Motor neuron (in vitro differentiated cells): Measurements from ENCODE around the gene VILL. TPM values are rescaled to one million over a fixed set of nuclear protein-coding genes. Genes with fewer than 3 reads are reported as not detected.
A peak's percentile ranks its signal among the peaks of the same experiment; 100 is the strongest.

Experiments used
- ATAC-seq, 8 experiments: fragments of 200-7000 bp; cut with Tn5 transposase; replicated peaks in 6 of 8; 2 replicates each; pipeline ENCODE4 v1.8.0; 2021; ENCODE audit warnings: mild to moderate bottlenecking in 8 of 8, moderate library complexity in 8 of 8
- H3K27ac ChIP-seq, 2 donors: fragments of 250-450 bp; sonication (Bioruptor Pico); 2 replicates each; pipeline ENCODE4 v1.9.0; 2021; ENCODE audit warnings: antibody characterized with exemption in 2 of 2, mild to moderate bottlenecking in 2 of 2, moderate library complexity in 1 of 2
- H3K4me1 ChIP-seq, 2 donors: fragments of 250-450 bp; sonication (Bioruptor Pico); replicated peaks in 1 of 2; 2 replicates each; pipeline ENCODE4 v1.6.1; 2021; ENCODE audit warnings: antibody characterized with exemption in 2 of 2, mild to moderate bottlenecking in 2 of 2, moderate library complexity in 1 of 2
- H3K4me3 ChIP-seq, 5 donors: fragments of 250-450 bp; sonication (Bioruptor Pico); 2 replicates each; pipeline ENCODE4 v1.9.0; 2021; ENCODE audit warnings: antibody characterized with exemption in 5 of 5, mild to moderate bottlenecking in 5 of 5, moderate library complexity in 4 of 5
- WGBS, 10 experiments: fragments of 450-650 bp; shearing (Covaris generic); methylation state at CpG; one replicate each; pipeline ENCODE4 v1.0.0; 2022; 5-methylcytosine and 5-hydroxymethylcytosine counted together
- in situ Hi-C, 9 experiments: fragments of 400-800 bp; cut with MboI; loops; one replicate each; pipeline ENCODE4 v1.15.0; 2021; ENCODE audit warnings: low sequenced_read_pairs in 9 of 9, low pct_unique_long_range_greater_than_20kb in 2 of 9; ENCODE audit not compliant: unreplicated experiment in 9 of 9
- total RNA-seq, 8 experiments: library from RNA; unstranded; fragments of 300-600 nt; gene quantifications; 2 replicates each; pipeline versions ENCODE4 v1.2.3 to v1.2.4, GENCODE V29; 2022

VILL gene
- total RNA-seq, 8 experiments from 2014 or later = 0.38 to 10.8 (median 1.6) TPM

DNA sequence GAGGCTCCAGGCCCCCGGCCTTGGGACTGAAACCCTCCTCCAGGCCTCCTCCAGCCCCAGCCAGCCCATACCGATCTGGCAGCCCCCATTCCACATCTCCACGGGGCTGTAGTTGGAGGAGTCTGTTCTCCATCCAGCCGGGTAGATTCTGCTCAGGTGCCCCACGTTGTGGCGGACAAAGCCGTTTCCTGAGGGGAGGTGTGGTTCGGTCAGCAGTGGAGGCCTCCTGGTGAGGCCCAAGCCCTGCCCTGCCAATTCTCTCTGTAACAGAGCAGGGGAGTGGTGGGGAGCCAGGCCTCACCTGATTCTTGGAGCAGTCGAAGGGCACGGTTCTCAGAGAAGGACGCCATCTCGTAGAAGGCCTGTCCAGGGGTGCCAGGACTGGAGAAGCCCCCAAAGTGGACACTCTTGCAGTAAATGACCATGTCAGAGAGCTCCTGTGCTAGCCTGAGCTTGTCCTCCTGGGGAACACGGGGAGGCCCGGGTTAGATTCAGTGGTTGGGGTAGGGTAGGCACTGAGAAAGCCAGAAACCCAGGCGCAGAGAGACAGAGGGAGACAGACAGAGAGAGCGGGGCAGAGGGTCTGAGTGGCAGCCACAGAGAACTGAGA lies 18.5 kb downstream of the VILL start:
- WGBS, 10 experiments = 75 to 100% (median 88%) methylated on average over 2 to 10 of the region's 16 CpGs; no CpG with 5 or more reads in 5 of the 10 experiments
- no peak for ATAC-seq
- peaks cover 10 to 12% of the 10 kb centered on the region in 2 donors for H3K4me1 ChIP-seq

DNA sequence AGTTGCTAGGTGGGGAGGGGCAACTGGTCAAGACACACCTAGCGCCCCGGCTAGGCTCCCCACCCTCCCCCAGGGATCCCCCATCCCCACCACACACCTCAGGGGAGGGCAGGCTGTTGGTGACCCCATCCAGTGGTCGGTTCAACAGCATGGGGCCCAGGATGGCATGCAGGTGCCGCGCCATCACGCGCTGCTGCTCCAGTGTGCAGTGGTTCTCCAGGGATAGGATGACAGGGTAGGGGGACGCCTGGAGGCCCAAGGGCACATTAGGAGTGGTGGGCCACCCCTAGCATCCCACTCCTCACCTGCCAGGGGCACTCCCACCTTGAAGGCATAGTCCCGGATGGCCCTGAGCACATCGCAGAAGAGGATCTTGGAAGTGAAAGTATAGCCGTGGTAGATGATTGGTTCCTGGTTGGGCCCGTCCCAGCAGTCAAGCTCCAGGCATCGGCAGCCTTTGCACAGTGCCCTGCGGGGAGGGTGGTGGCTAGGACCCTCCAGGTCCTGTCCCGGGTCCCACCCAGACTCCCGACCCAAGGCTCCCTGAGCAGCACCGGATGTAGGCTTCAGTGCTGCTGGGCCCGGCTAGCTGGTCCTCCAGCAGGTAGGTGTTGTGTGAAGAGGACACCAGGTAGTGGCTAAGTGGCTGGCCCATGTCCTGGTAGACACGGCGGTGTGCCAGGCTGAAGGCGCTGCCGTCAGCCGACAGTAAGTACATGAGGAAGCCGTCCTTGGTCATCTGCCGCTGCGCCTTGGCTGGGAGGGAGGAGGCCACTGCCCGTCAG lies 19.4 kb downstream of the VILL start:
- ATAC-seq = peak in 1 of 8 experiments; percentile 9
- Histone ChIP-seq H3K4me3 (no peak overlapping the region), H3K27ac (no peak overlapping the region), H3K4me1 (peaks cover 4 to 6% of the 10 kb centered on the region in 2 donors)
- in situ Hi-C loops = no loop called here
- 100% methylated on average over 1 of the region's 27 CpGs; no CpG with 5 or more reads in 7 of the 10 experiments for WGBS, 10 experiments

More for the DNA sequence above, 18.5 kb downstream of the VILL start:
- in situ Hi-C loops = no loop called here
- H3K4me3 ChIP-seq = no peak overlapping the region
- H3K27ac ChIP-seq = no peak overlapping the region

DNA sequence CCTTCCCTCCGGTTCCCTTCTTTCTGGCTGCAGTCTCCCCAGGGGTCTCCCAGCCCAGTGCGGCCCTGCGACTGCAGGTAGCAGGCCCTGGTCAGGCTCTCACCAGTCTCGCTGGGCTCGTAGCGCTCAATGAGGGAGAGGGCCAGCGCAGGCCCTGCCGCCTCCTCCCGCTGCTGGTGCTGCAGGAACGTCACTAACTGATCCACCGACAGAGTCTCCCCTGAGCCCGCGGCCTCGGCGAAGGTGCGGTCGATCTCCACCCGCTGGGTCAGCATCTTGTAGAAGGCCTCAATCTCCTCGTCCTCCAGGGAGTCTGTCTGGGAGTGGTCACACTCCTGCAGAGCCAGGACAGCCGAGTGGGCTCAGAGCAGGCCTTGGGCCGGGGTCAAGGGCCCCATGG lies 20.5 kb downstream of the VILL start:
- Histone ChIP-seq H3K27ac (no peak overlapping the region), H3K4me1 (no peaks in the 10 kb centered on the region), H3K4me3 (no peak overlapping the region)
- in situ Hi-C loops = no loop called here
- ATAC-seq = no peak
- 97 to 100% (median 99%) methylated on average over 1 to 13 of the region's 21 CpGs; no CpG with 5 or more reads in 6 of the 10 experiments for WGBS, 10 experiments

DNA sequence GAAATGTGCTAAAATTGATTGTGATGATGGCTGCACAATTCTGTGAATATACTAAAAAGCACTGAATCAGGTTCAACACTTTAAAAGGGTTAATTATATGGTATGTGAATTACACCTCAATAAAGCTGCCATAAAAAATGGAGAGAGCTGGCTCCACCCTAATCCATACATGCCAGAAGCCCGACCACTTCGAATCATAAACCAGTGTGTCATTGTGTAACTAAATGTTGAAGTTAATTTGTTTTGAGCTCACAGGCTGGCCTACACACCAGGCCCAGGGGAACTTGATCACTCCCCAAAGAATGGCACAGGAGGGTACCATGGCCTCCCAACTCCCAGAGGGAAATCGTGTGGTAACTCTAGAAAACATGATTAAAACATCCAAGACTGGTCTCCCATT lies 24.9 kb downstream of the VILL start:
- in situ Hi-C loops = no loop called here
- Histone ChIP-seq H3K27ac (no peak overlapping the region), H3K4me1 (no peaks in the 10 kb centered on the region), H3K4me3 (no peak overlapping the region)
- WGBS, 10 experiments = 80 to 100% (median 90%) methylated on average over 2 of the region's 3 CpGs; no CpG with 5 or more reads in 7 of the 10 experiments
- no peak for ATAC-seq

DNA sequence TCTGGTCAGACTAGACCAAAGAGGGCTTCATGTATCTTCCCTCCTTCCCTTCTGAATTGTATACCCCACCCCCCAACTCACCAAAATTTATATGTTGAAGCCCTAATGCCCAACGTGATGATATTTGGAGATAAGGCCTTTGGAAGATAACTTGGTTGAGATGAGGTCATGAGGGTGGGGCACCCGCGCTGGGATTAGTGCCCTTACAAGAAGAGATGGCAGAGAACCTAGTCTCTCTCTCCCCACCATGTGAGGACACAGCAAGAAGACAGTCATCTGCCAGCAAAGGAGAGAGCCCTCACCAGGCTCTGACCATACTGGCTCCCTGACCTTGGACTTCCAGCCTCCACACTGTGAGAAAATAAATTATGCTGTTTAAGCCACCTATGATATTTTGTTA lies 25.4 kb downstream of the VILL start:
- ATAC-seq = no peak
- 90 to 100% (median 94%) methylated on average over 2 to 3 of the region's 3 CpGs; no CpG with 5 or more reads in 7 of the 10 experiments for WGBS, 10 experiments
- no peaks in the 10 kb centered on the region for H3K4me1 ChIP-seq
- no peak overlapping the region for H3K27ac ChIP-seq
- in situ Hi-C loops = no loop called here
- no peak overlapping the region for H3K4me3 ChIP-seq

DNA sequence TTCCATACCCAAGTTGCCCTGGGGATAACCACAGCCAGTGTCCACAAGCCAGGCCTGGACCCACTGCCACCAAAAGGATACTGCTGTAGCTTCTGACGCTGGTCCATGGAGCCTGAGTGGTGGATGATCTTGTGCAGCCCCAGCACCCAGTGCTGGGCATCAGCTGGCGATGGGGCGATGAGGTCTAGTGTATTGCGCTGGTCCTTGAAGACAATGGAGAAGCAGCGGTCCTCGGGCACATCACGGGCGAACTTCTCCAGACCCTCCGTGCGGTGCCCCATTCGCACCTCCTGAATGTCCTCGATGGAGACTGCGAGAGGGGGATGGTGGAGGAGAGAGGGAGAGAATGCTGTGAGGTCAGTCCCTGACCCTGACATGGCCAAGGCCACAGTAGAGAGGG lies 25.8 kb downstream of the VILL start:
- Histone ChIP-seq H3K27ac (no peak overlapping the region), H3K4me3 (no peak overlapping the region), H3K4me1 (no peaks in the 10 kb centered on the region)
- no peak for ATAC-seq
- in situ Hi-C loops = no loop called here
- 94 to 98% (median 96%) methylated on average over 3 to 8 of the region's 13 CpGs; no CpG with 5 or more reads in 7 of the 10 experiments for WGBS, 10 experiments

DNA sequence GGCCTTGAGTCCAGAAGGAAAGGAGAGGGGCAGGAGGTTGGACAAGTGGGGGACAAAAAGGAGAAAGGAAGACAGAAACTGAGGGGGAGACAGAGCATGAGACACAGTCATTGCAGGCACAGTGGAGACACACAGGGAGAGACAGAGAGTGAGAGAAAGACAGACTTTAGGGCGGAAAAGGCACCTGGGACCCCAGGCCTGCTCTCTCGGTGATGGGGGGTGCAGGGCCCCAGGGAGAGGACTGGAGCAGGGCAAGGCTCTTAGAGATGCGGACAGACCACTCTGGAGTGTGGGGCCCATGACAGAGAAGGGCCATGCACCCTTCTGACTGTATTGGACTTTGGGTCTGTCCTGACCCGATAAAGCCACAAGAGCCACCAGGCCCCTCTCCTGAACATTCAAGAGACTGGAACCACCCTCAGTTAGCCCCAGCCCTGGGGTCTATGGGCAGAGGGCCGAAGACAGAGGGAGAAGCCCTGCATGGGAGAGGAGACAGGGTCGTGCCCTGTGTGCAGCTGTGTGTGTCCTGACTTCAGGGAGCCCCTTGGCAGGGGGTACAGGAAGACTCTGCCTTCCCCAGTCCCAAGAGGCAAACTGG lies 26.4 kb downstream of the VILL start:
- in situ Hi-C loops = no loop called here
- peak in 1 of 8 experiments; percentile 15 for ATAC-seq
- no peak overlapping the region for H3K4me3 ChIP-seq
- WGBS, 10 experiments = 60 to 100% (median 100%) methylated on average over 1 to 4 of the region's 6 CpGs; no CpG with 5 or more reads in 3 of the 10 experiments
- H3K27ac ChIP-seq = no peak overlapping the region
- no peaks in the 10 kb centered on the region for H3K4me1 ChIP-seq

DNA sequence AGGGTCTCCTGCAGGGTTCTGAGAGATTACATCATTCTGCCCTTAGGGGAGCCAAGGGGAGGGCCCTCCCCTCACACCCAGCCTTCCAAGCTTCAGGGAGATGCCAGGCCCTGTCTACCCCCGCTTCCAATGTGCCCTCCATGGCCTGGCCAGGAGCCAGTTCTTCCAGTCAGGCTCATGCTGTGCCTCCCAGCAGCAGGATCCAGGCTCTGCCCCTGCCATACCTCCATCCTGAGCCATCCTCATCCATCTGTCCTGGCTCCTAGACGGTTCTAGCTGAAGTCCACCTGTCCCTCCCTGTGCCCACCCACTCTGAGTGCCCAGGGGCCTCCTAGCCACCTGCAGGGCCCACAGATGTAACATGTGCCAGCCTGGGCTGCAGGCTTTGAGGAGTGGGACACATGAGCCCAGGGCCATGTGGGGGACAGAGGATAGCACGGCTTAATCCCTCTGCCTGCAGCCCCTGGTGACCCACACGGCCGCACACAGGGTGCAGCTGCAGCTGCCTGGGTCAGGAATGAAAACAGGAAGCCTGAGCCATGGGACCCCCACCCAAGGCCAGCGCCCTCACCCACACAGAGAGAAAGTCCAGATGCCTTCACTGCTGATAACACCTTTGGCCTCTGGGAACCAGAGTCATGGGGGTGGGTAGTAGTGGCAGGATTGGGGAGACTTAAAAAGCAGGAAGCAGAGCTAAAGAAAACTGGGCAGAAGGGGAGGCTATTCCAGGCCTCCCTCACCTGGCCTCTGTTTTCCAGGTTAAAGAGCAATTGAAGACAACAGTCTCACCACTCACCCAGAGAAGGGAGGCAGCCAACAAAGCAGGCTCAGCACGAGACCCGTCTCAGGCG lies 27.1 kb downstream of the VILL start:
- ATAC-seq = peak in 2 of 8 experiments; percentile 11 to 20
- Histone ChIP-seq H3K27ac (no peak overlapping the region), H3K4me1 (no peaks in the 10 kb centered on the region), H3K4me3 (no peak overlapping the region)
- 60 to 100% (median 92%) methylated on average over 1 to 4 of the region's 9 CpGs; no CpG with 5 or more reads in 6 of the 10 experiments for WGBS, 10 experiments
- in situ Hi-C loops = no loop called here

DNA sequence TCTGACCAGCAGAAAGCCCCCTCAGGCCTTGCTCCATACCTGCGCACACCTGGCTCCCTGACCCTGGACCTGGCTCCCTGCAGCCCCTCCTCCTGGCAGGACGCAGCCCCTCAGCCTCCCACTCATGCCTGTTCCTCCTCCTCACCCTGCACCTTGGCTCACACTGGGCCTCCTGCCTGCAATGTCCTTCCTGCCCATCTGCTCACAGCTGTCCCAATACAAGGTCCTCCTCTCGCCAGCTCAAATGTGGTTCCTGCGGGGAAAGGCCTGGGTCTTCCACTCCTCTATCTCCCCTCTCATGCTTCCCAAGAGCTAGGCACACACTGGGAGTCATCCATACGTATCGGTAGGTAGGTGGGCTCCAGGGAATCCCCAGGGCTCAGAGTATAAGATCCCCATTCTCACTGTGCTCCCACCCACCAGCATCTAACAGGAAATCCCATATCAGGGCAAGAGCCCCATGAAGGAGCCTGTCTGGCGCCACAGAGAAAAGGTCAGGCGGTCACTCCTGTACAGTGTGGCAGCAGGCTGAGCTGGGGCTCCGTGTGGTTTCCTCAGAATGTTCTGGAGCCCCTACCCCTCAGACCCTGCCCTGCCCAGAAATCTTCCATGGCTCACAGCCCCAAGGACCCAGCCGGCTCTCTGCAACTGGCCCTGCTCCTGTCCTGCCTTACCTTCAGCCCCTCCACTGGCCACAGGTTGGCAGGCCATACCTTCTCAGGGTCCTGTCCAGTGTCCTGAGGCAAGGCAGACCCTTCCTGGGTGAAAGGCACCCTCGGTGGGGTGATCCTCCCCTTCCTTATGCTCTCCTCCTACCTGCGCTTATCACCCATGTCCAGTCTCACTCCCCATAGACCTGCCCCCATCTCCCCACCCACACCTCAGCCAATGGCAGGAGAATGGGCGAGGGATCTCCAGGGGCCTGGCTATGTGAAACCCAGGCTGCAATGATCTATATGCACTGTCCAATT lies 28.0 kb downstream of the VILL start:
- Histone ChIP-seq H3K27ac (no peak overlapping the region), H3K4me1 (peaks cover 1 to 4% of the 10 kb centered on the region in 2 donors), H3K4me3 (no peak overlapping the region)
- 80 to 100% (median 90%) methylated on average over 1 to 4 of the region's 13 CpGs; no CpG with 5 or more reads in 4 of the 10 experiments for WGBS, 10 experiments
- in situ Hi-C loops = no loop called here
- no peak for ATAC-seq

DNA sequence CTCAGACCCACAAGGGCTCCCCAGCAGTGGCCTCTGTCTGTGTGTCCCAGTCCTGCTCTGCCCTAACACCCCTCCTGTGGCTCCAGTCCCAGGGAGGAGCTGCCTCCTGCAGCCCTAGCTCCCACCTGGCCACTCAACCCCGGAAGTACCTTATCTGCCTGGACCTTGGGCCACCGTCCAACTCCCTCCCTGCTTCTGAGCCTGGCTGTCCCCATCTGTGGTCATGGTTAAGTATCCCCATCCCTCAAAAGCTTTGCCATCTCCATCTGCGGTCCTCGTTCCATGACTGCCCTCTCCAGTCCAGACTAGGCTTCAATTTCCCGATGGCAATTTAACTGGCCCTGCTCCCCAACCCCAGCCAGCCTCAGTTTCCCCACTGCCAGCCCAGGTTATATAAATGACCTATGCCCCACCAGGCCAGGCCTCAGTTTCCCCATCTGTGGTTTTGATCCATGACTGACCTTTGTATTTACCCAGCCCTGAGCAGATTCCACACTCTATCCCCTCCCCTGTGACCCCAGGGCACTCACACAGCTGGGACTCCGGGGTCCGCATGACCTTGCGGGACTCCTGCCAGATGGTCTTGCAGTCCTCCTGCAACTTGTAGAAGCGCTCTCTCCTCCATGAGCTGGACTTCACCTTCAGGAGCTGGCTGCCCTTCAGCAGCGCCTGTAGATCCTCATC lies 29.2 kb downstream of the VILL start:
- Histone ChIP-seq H3K4me1 (peaks cover 3 to 8% of the 10 kb centered on the region in 2 donors), H3K27ac (no peak overlapping the region), H3K4me3 (no peak overlapping the region)
- ATAC-seq = no peak
- in situ Hi-C loops = no loop called here
- 90 to 100% (median 100%) methylated on average over 1 to 3 of the region's 10 CpGs; no CpG with 5 or more reads in 1 of the 10 experiments for WGBS, 10 experiments

DNA sequence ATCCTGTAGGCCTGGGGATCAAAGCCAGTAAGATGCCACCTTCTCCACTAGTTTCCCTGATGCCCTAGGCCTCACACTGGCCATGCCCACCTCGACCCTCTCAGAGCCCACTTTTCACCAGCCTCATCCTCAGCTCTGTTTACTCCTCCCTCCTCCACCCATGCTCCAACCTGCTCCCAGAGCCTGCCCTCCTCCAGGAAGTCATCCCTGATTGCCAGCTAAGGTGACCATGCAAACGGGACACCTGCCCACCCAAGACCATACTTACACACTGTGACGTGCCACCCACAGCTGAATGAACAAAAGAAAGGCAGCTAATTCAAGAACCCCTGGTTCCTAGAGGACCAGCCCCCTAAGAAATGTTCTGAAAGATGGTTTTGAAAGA lies 29.7 kb downstream of the VILL start:
- in situ Hi-C loops = no loop called here
- Histone ChIP-seq H3K4me1 (peaks cover 3 to 8% of the 10 kb centered on the region in 2 donors), H3K4me3 (no peak overlapping the region), H3K27ac (no peak overlapping the region)
- ATAC-seq = no peak
- WGBS, 10 experiments = 40 to 100% (median 73%) methylated on average over 1 to 3 of the region's 3 CpGs; no CpG with 5 or more reads in 5 of the 10 experiments
